Osteocyte (in vitro differentiated cells): ENCODE measurements around the gene TMX2. TPM values are rescaled to one million over a fixed set of nuclear protein-coding genes. Genes with fewer than 3 reads are reported as not detected.

ENCODE experiments used
- DNase-seq: peaks from one replicate; pipeline ENCODE4 v3.0.0; 2021; ENCODE audit warnings: mixed read lengths; ENCODE audit not compliant: unreplicated experiment; ENCODE audit errors: extremely low spot score
- H3K27ac Mint-ChIP-seq: one replicate; pipeline ENCODE4 v1.8.0; 2021; ENCODE audit warnings: mild to moderate bottlenecking, mixed read lengths; ENCODE audit not compliant: unreplicated experiment
- H3K27me3 Mint-ChIP-seq: one replicate; pipeline ENCODE4 v1.8.0; 2021; ENCODE audit warnings: mixed read lengths; ENCODE audit not compliant: unreplicated experiment
- H3K36me3 Mint-ChIP-seq: one replicate; pipeline ENCODE4 v1.8.0; 2021; ENCODE audit warnings: mixed read lengths; ENCODE audit not compliant: unreplicated experiment
- H3K4me1 Mint-ChIP-seq: one replicate; pipeline ENCODE4 v1.8.0; 2021; ENCODE audit warnings: mixed read lengths; ENCODE audit not compliant: unreplicated experiment
- H3K4me3 Mint-ChIP-seq: one replicate; pipeline ENCODE4 v1.8.0; 2021; ENCODE audit warnings: mild to moderate bottlenecking, moderate library complexity, mixed read lengths; ENCODE audit not compliant: unreplicated experiment
- H3K9me3 Mint-ChIP-seq: one replicate; pipeline ENCODE4 v1.8.0; 2021; ENCODE audit warnings: mixed read lengths; ENCODE audit not compliant: unreplicated experiment
- total RNA-seq: library from RNA; stranded (reverse); gene quantifications from 2 replicates; pipeline ENCODE4 v1.2.1, GENCODE V29; 2021
- TF ChIP-seq, protein P1 (sequence below): fragments of 200-600 bp; sonication (generic); IDR thresholded peaks from 2 replicates; pipeline ENCODE4 v1.5.0; 2021; ENCODE audit warnings: antibody characterized with exemption, mild to moderate bottlenecking, moderate library complexity

TMX2 gene
- total RNA-seq, 1 donor from 2014 or later, result 62.2 TPM

DNA sequence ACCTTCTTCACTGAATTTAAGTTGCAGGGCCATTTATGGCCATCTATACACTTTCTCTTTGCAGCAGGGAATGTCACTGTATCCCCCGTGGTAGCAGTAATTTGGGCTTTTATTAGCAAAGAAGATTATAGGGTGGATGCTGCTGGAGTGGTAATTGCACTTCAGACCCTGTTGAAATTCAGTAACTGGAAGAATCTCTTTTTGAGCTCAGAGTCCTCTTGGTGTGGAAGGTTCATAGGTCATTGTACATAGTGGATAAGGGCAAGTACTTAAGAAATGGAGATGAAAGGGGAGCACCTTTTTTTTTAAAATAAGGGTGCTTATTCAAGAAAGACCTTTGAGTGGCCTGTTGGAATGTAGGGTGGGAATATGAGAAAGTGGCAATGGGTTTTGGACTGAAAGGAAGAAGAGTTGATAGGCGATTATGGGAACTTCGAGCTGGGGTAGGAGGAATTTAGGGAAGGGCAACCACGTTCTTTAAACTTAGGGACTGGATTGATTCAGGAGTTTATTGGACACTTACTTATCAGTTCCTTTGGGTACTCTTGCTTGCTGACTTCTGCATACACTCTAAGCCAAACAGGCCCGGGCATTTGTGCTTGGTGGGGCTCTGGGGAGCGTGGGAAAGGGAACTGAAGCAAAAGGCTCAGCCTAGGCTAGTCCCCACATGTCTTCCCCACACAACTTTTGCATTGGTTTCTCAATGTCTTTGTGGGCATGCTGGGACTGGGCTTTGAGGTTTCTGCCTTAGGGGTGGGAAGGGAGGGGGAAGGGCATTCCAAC is 75.7 kb downstream of the TMX2 start:
- DNase-seq, result no peak
- H3K27me3 Mint-ChIP-seq, result no peaks in the 10 kb centered on the region
- peak overlapping the region; percentile 70 for H3K27ac Mint-ChIP-seq
- H3K36me3 Mint-ChIP-seq, result peaks cover 14% of the 10 kb centered on the region
- H3K9me3 Mint-ChIP-seq, result no peaks in the 10 kb centered on the region
- peaks cover 54% of the 10 kb centered on the region for H3K4me1 Mint-ChIP-seq
- H3K4me3 Mint-ChIP-seq, result no peak overlapping the region
- TF ChIP-seq, protein P1, sequence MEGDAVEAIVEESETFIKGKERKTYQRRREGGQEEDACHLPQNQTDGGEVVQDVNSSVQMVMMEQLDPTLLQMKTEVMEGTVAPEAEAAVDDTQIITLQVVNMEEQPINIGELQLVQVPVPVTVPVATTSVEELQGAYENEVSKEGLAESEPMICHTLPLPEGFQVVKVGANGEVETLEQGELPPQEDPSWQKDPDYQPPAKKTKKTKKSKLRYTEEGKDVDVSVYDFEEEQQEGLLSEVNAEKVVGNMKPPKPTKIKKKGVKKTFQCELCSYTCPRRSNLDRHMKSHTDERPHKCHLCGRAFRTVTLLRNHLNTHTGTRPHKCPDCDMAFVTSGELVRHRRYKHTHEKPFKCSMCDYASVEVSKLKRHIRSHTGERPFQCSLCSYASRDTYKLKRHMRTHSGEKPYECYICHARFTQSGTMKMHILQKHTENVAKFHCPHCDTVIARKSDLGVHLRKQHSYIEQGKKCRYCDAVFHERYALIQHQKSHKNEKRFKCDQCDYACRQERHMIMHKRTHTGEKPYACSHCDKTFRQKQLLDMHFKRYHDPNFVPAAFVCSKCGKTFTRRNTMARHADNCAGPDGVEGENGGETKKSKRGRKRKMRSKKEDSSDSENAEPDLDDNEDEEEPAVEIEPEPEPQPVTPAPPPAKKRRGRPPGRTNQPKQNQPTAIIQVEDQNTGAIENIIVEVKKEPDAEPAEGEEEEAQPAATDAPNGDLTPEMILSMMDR, result no peak

DNA sequence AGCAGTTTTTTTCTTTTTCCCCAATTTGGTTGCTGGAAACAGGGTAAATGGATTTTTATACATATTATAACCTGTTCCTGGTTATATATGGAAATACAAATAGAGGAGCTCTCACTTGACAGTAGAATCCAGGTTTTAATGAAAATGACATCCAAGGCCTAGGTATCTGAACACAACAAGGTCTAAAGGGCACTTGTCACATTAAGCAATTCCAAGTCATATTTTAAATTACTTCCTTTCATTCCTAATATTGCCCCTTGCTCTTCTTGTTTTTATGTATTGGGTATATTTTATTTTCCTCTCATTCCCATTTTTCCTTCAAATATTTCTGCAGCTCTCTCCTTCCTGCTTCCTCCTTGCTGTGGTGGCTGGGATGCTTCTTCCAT is 76.3 kb downstream of the TMX2 start:
- TF ChIP-seq, protein P1, result no peak
- Mint-ChIP-seq H3K27me3 (no peaks in the 10 kb centered on the region), H3K9me3 (no peaks in the 10 kb centered on the region), H3K4me3 (no peak overlapping the region), H3K27ac (peak overlapping the region; percentile 29), H3K4me1 (peaks cover 60% of the 10 kb centered on the region), H3K36me3 (peaks cover 15% of the 10 kb centered on the region)
- no peak for DNase-seq

Other genes starting within 250 kb of the TMX2 start
- gene SLC43A1, start 196.9 kb upstream of the TMX2 start, total RNA-seq, result 14.3 and 16.2 TPM in 2 replicates
- gene TIMM10, start 181.8 kb upstream of the TMX2 start, total RNA-seq, result 47.3 and 54.5 TPM in 2 replicates
- not detected in 2 replicates for gene SMTNL1, start 175.0 kb upstream of the TMX2 start, total RNA-seq
- 58.9 and 62.5 TPM in 2 replicates for gene UBE2L6, start 144.9 kb upstream of the TMX2 start, total RNA-seq
- gene SERPING1, start 114.9 kb upstream of the TMX2 start, total RNA-seq, result 19.9 and 21.9 TPM in 2 replicates
- gene YPEL4, start 62.7 kb upstream of the TMX2 start, total RNA-seq, result 0.24 and 0.35 TPM in 2 replicates
- gene CLP1, start 54.8 kb upstream of the TMX2 start, total RNA-seq, result 12.6 and 14.4 TPM in 2 replicates
- 60.5 and 78.0 TPM in 2 replicates for gene ZDHHC5, start 44.5 kb upstream of the TMX2 start, total RNA-seq
- gene MED19, start 378 bp upstream of the TMX2 start, total RNA-seq, result 18.5 and 20.4 TPM in 2 replicates
- 103 and 122 TPM in 2 replicates for gene SELENOH, start 28.9 kb downstream of the TMX2 start, total RNA-seq
- gene BTBD18, start 39.2 kb downstream of the TMX2 start, total RNA-seq, result not detected in 2 replicates
- 181 and 183 TPM in 2 replicates for gene CTNND1, start 49.2 kb downstream of the TMX2 start, total RNA-seq